ENCODE results near the gene DHX30. TPM values are rescaled to one million over a fixed set of nuclear protein-coding genes. Genes with fewer than 3 reads are reported as not detected.

Gene DHX30
- total RNA-seq, 1 donor from 2014 or later, result 154 TPM

DNA sequence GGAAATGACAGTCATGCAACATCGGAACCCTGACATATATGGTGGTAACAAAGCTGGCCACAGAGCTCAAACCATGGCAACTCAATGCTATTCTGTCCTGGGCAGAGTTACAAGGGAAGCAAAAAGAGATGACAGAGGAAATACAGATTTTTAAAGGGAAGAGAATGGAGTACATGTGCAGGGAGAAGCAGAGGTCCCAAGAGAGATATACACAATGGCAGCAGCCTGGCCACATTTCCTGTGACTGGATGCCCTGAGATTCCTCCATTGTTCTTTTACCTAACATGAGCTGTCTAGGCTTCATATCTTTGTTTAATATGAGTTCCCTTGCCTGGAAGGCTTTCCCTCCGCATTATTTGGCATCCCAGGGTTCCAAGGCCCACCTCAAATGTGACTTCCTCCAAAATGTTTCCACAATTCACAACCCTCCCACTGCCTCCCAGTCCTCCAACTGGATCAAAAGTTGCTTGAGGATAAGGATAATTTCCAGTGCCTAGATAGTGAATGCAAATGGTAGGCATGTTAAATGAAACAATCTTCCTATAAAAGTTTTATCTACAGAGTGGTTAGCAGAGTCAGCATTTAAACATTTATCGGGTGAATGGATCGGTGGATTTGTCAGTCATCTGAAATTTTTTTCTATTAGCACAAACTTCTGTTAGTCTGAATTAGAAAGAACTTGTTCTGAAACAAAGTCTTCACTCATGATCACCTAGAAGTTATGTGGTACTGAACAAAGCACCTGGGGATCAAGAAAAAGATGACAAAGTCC lies 86.2 kb downstream of the DHX30 start:
- H3K27ac Mint-ChIP-seq, result no peak overlapping the region
- DNase-seq (ENCODE audit: low spot score), result no peak
- intact Hi-C loops (cut with micrococcal nuclease), result no loop called here

DNA sequence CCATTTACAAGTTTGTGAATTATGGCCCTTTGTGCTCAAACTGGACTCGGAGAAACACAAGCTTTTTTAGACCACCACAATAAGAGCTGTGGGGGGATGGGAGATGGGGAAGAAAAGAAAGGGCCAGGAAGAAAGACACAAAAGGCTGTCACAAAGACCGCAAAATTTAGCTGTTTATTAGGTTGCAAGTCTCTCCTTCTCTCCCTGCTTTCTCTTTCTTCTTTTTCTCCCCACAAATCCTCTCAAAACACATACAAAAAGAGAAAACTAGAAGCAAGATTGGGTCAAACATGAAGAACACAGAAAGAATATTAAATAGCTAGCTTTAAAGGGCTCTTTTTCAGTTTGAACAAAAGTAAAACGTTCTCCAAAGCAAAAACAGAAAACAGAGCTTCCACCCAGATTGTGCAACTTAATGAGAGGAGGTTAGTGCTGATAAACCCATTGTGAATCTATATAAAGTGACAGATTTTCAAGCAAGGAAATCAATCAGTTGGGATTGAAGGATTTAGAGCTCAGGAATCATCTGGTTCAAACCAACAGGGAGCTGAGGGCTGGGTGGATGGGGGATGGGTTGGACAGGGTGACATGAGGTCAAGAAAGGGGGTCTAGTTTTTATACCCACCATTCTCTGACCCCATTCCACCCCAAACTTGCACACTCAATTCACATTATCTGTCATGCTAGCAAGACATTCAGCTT lies 87.3 kb downstream of the DHX30 start:
- no peak for DNase-seq (ENCODE audit: low spot score)
- Mint-ChIP-seq H3K27ac (no peak overlapping the region), H3K36me3 (ENCODE audit: low read depth) (peaks cover 17% of the 10 kb centered on the region), H3K4me1 (ENCODE audit: low read depth) (peaks cover 8% of the 10 kb centered on the region), H3K9me3 (no peaks in the 10 kb centered on the region), H3K4me3 (no peak overlapping the region), H3K27me3 (ENCODE audit: insufficient read depth) (no peaks in the 10 kb centered on the region)
- intact Hi-C loops (cut with micrococcal nuclease), result no loop called here

More for the DNA sequence above, 86.2 kb downstream of the DHX30 start:
- Mint-ChIP-seq H3K4me3 (no peak overlapping the region), H3K27me3 (ENCODE audit: insufficient read depth) (no peaks in the 10 kb centered on the region), H3K4me1 (ENCODE audit: low read depth) (peaks cover 16% of the 10 kb centered on the region), H3K36me3 (ENCODE audit: low read depth) (peaks cover 22% of the 10 kb centered on the region), H3K9me3 (no peaks in the 10 kb centered on the region)

DNA sequence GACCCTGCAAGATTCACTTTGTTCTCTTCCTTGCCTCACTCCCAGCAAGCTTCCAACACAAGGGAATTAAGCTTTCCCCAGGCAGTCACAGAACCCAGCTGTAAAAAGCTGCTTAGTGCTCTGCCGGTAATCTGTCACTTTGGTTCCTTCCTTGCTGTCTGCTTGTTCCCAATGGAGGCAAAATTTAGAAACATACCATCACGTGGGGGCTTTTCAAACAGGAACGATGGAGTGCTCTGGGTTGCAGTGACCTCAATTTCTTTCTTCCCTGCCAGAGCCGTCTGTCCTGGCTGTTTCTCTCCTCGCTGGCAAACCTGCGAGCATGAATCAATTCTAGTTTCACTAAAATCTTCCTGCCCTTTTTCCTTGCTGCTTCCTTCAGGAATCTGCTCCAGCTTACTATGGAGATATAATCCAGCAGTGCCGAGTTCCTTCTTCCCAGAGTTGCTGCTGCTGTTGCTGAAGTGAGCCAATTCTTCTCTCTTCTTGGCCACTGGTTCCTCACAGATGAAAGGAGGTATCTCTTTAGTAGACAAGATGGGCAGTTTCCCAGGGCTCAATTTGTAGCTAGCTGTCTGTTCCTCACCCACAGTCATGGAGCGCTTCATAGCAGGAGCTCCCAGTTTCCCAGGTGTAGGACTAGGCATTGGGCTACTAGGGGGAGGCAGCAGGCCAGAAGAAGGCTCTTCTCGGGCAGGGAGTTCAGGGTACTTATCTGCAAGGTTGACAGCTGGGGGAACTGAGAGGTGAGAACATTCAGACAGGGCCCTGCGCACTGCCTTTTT lies 88.1 kb downstream of the DHX30 start:
- H3K4me1 Mint-ChIP-seq (ENCODE audit: low read depth), result peaks cover 6% of the 10 kb centered on the region
- DNase-seq (ENCODE audit: low spot score), result no peak
- intact Hi-C loops (cut with micrococcal nuclease), result no loop called here
- H3K4me3 Mint-ChIP-seq, result no peak overlapping the region
- H3K27me3 Mint-ChIP-seq (ENCODE audit: insufficient read depth), result no peaks in the 10 kb centered on the region
- H3K36me3 Mint-ChIP-seq (ENCODE audit: low read depth), result peaks cover 19% of the 10 kb centered on the region
- H3K9me3 Mint-ChIP-seq, result no peaks in the 10 kb centered on the region
- no peak overlapping the region for H3K27ac Mint-ChIP-seq

DNA sequence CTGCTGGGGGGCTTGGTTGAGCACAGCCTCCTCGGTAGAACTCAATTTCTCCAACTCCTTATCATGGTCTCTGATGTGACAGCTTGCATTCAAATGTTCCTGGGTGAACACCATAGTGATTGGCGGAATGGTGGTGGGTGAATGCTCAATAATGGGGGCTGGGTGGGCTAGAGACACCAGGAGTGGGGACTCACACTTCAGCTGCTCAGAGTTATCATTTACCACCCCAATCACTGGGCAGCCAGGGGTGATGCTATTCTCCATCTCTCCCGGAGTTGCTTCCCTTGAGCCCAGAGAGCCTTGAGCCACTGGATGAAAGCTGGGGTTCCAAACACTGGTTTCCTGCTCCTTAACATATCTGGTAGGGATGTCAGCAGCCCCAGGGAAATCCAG lies 88.7 kb downstream of the DHX30 start:
- H3K9me3 Mint-ChIP-seq, result no peaks in the 10 kb centered on the region
- H3K4me1 Mint-ChIP-seq (ENCODE audit: low read depth), result peaks cover 6% of the 10 kb centered on the region
- H3K27me3 Mint-ChIP-seq (ENCODE audit: insufficient read depth), result no peaks in the 10 kb centered on the region
- DNase-seq (ENCODE audit: low spot score), result no peak
- intact Hi-C loops (cut with micrococcal nuclease), result no loop called here
- H3K36me3 Mint-ChIP-seq (ENCODE audit: low read depth), result peaks cover 19% of the 10 kb centered on the region
- H3K4me3 Mint-ChIP-seq, result no peak overlapping the region
- H3K27ac Mint-ChIP-seq, result no peak overlapping the region

DNA sequence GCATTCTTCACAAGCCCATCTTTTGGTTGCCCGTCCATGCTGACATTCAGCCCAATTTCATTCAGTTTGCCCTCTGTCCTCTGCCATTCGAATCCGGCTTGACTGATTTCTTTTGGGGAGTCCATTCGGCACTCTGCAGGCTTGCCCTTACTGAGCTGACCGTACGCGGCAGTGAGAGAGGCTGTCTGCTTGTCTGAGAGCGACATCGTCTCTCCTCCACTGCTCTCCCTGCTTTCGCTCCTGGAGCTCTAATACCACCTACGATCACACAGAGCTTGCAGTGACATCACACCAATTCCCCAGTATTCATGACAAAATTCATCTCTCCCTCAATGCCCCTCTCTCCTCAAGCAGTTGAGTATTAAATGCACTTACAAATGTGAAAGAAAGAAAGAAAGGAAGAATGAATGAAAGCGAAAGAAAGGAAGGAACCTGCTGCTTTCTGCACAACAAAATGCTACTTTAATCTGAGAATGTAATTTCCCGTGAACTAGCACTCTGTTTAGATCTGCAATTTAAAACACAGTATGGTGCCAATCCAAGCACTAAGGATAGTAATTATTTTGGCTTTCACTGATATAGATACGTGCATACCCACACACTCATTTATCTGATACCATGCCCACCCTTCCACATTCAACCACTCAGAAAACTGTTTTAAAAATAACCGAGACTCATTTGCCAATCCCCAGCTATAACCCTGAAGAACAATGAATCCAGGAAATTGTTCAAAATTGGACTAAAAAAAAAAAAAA lies 89.5 kb downstream of the DHX30 start:
- no peak for DNase-seq (ENCODE audit: low spot score)
- H3K9me3 Mint-ChIP-seq, result no peaks in the 10 kb centered on the region
- H3K27ac Mint-ChIP-seq, result no peak overlapping the region
- intact Hi-C loops (cut with micrococcal nuclease), result no loop called here
- peaks cover 6% of the 10 kb centered on the region for H3K4me1 Mint-ChIP-seq (ENCODE audit: low read depth)
- H3K27me3 Mint-ChIP-seq (ENCODE audit: insufficient read depth), result no peaks in the 10 kb centered on the region
- peaks cover 19% of the 10 kb centered on the region for H3K36me3 Mint-ChIP-seq (ENCODE audit: low read depth)
- H3K4me3 Mint-ChIP-seq, result no peak overlapping the region

DNA sequence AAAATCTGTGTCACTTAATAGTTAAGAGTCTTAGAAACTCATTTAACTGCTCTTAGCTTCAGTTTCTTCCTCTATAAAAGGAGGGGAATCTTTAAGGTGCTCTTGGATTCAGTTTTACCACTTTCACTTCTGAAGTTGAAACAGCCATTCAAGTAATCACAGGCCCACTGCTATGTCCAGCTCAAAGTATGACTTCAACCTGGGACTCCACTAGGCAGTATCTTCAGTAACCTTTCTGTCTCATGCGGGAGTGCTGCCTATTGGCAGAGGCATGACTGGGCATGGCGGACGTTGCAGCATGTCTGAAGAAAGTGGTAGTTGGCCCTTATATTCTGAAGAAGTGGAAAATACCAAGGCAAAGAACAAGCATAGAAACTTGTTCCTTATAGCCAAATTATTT lies 92.3 kb downstream of the DHX30 start:
- Mint-ChIP-seq H3K27ac (no peak overlapping the region), H3K4me1 (ENCODE audit: low read depth) (peaks cover 6% of the 10 kb centered on the region), H3K36me3 (ENCODE audit: low read depth) (peaks cover 19% of the 10 kb centered on the region), H3K9me3 (no peaks in the 10 kb centered on the region), H3K4me3 (no peak overlapping the region), H3K27me3 (ENCODE audit: insufficient read depth) (no peaks in the 10 kb centered on the region)
- DNase-seq (ENCODE audit: low spot score), result no peak
- intact Hi-C loops (cut with micrococcal nuclease), result no loop called here

DNA sequence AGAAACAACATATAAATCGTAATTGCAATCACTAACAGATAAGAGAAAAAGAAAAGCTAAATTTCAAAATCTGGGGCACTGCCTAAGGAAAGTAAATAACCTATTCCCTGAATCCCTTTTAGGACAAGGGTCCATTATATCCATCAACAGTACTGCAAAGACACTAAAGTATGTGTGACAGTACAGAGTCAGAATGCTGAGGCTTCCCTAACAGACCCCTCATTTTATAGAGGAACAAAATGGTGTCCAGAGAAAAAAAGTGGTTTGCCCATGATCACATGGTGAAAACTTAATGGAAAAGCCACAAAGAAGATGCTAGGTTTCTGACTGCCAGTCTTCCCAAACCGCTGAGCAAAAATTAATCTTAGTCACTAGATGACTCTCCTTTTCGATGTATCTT lies 93.8 kb downstream of the DHX30 start:
- Mint-ChIP-seq H3K9me3 (no peaks in the 10 kb centered on the region), H3K27ac (no peak overlapping the region), H3K27me3 (ENCODE audit: insufficient read depth) (no peaks in the 10 kb centered on the region), H3K36me3 (ENCODE audit: low read depth) (peaks cover 12% of the 10 kb centered on the region), H3K4me3 (no peak overlapping the region), H3K4me1 (ENCODE audit: low read depth) (peaks cover 6% of the 10 kb centered on the region)
- intact Hi-C loops (cut with micrococcal nuclease), result no loop called here
- DNase-seq (ENCODE audit: low spot score), result no peak

DNA sequence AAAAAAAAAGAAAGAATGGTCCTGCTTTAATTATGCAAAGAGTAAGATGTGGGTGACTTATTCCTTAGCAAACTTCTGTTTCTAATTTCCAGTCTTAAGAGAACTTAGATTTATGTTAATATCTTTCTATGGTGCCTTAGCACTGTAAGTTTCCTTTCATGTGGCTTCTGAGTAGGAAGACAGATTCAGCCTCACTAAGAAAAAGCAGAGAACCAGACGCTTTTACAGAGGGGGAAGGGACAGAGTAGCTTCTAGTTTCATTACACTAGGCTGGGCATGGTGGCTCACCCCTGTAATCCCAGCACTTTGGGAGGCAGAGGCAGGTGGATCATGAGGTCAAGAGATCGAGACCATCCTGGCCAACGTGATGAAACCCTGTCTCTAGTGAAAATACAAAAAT lies 95.0 kb downstream of the DHX30 start:
- no peaks in the 10 kb centered on the region for H3K4me1 Mint-ChIP-seq (ENCODE audit: low read depth)
- H3K27ac Mint-ChIP-seq, result no peak overlapping the region
- no peak for DNase-seq (ENCODE audit: low spot score)
- intact Hi-C loops (cut with micrococcal nuclease), result no loop called here
- no peaks in the 10 kb centered on the region for H3K9me3 Mint-ChIP-seq
- H3K27me3 Mint-ChIP-seq (ENCODE audit: insufficient read depth), result no peaks in the 10 kb centered on the region
- H3K4me3 Mint-ChIP-seq, result no peak overlapping the region
- H3K36me3 Mint-ChIP-seq (ENCODE audit: low read depth), result peaks cover 12% of the 10 kb centered on the region

DNA sequence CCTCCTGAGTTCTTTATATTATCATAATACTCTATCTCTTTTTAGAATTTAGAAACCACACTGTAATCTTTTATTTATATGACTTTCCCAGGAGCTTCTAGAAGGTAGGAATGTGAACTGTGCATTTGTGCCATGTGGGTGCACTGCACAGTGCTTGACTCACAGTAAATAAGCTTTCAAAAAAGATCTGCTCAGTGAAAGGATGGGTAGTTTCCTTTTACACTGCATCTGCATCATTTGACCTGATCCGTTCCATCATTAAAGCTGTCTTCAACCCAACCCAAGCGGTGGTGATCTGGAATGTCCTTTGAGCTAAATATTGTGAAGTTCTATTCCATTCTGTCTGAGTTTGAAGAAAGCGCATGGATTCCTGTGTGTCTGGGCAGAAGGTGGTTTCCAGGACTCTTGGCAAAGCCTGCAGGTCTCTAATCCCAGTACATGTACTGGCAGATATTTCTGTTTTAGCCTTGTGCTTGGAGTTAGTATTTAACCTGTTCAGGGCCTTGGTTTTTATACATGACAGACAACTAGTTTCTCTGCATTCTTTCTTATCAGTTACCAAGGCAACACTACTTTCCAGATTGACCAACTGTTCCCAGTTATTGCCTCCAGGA lies 96.7 kb downstream of the DHX30 start:
- intact Hi-C loops (cut with micrococcal nuclease), result no loop called here
- H3K27me3 Mint-ChIP-seq (ENCODE audit: insufficient read depth), result no peaks in the 10 kb centered on the region
- no peaks in the 10 kb centered on the region for H3K4me1 Mint-ChIP-seq (ENCODE audit: low read depth)
- DNase-seq (ENCODE audit: low spot score), result no peak
- H3K36me3 Mint-ChIP-seq (ENCODE audit: low read depth), result peaks cover 9% of the 10 kb centered on the region
- H3K27ac Mint-ChIP-seq, result no peak overlapping the region
- no peak overlapping the region for H3K4me3 Mint-ChIP-seq
- no peaks in the 10 kb centered on the region for H3K9me3 Mint-ChIP-seq

Other genes starting within 250 kb of the DHX30 start
- gene CSPG5, start 224.3 kb upstream of the DHX30 start, total RNA-seq, result 1.4 and 1.7 TPM in 2 replicates
- gene SMARCC1, start 21.2 kb upstream of the DHX30 start, total RNA-seq, result 136 and 148 TPM in 2 replicates
- 119 and 120 TPM in 2 replicates for gene MAP4, start 213.3 kb downstream of the DHX30 start, total RNA-seq

Measured in activated T-helper 1 cell treated with anti-CD3 and anti-CD28 coated beads, Interleukin-12 subunit alpha, Interleukin-12 subunit beta, Interleukin-2, Interleukin-4 antibody, amounts not matched to agents 30 ng/mL and 10 ng/mL and 1 ng/mL, durations not matched to agents 14 hours and 24 hours and 36 hours (primary cell).